Endothelial cell of umbilical vein (primary cell): ENCODE data around the gene SLC25A22.

ENCODE experiments used
- CTCF ChIP-seq, 2 donors: IDR thresholded peaks; 1 replicate in 1 of 2; 2 replicates in 1 of 2; pipeline ENCODE4 v1.5.1; 2011; ENCODE audit warnings: low read length in 2 of 2, mild to moderate bottlenecking in 2 of 2, moderate library complexity in 2 of 2, control low read depth in 1 of 2, inconsistent platforms in 1 of 2, low read depth in 1 of 2; ENCODE audit not compliant: insufficient read depth in 1 of 2; ENCODE audit errors: extremely low read depth in 1 of 2
- MAX ChIP-seq: IDR thresholded peaks from 2 replicates; pipeline ENCODE4 v1.6.1; 2011; ENCODE audit not compliant: insufficient read depth, insufficient read length
- POLR2A ChIP-seq: IDR thresholded peaks from 2 replicates; pipeline ENCODE4 v1.6.1; 2012; ENCODE audit warnings: low read depth, mild to moderate bottlenecking, control low read depth, low read length

GRCh38 chr11:800473-800872 lies 2.4 kb upstream of the SLC25A22 start:
- TF ChIP-seq CTCF (IDR thresholded peaks at IDR 0.05; ENCODE audit: extremely low read depth in 1 of 2, insufficient read depth in 1 of 2, low read depth in 1 of 2, low read length in 2 of 2) (no peak), MAX (no peak), POLR2A (no peak)
